ENCODE measurements around the gene EML1.

Gene EML1

DNA sequence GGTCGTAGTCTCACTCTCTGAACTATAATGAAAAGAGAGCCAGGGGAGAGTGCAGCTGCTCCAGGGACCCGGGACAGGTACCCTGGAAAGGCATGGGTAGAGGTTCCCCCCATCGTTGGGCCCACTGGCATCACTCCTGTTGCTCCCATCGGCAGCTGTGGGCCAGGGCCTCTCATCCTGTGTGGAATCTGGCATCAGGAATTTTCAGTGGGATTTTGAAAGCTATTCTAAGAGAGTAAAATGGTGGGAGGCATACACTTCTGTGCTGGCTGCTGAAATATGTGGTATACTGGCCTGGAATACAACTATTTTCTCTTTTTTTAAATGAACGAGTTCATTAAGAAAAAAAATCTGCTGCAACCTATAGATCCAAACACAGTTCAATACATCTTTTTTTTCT lies 38.1 kb downstream of the EML1 start:
- no peak for DNase-seq (ENCODE audit: low spot score)

DNA sequence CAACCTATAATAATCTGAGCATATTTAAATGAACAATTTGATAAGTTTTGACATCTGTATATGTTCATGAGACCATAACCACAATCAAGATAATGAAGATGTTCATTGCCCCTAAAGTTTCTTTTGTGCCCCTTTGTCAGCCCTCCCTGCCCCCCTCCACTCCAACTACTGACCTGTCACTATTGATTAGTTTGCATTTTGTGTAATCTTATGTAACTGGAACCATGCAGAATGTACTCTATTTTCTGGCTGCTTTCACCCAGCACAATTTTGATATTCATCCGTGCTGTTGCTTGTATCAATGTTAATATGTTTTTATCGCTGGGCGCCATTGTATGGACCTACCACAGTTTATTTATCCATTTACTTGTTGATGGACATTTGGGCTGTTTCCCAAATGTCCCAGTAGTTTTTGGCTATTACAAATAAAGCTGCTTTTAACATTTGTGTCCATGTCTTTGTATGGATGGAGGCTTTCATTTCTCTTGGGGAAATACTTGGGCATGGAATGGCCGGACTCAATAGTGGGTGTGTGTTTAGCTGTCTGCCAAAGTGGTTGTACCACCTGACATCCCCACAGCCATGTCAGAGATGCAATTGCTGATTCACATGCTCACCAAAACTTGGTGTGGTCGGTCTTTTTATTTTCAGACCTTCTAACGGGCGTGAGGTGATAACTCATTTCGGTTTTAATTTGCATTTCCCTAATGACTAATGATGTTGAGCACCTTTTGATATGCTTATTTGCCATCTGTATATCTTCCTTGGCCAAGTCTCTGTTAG lies 38.9 kb downstream of the EML1 start:
- no peak for DNase-seq (ENCODE audit: low spot score)

DNA sequence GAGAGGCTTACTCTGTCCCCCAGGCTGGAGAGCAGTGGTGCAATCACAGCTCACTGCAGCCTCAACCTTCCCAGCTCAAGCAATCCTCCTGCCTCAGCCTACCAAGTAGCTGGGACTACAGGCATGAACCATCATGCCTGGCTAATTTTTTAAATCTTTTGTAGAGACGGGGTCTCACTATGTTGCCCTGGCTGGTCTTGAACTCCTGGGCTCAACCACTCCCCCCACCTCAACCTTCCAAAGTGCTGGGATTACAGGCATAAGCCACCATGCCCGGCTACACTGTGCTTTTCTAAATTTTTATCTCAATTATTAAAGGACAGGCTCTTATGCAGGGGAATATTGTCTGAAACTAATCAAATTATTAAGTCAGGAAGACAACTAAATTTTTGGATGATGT lies 44.6 kb downstream of the EML1 start:
- no peak for DNase-seq (ENCODE audit: low spot score)

DNA sequence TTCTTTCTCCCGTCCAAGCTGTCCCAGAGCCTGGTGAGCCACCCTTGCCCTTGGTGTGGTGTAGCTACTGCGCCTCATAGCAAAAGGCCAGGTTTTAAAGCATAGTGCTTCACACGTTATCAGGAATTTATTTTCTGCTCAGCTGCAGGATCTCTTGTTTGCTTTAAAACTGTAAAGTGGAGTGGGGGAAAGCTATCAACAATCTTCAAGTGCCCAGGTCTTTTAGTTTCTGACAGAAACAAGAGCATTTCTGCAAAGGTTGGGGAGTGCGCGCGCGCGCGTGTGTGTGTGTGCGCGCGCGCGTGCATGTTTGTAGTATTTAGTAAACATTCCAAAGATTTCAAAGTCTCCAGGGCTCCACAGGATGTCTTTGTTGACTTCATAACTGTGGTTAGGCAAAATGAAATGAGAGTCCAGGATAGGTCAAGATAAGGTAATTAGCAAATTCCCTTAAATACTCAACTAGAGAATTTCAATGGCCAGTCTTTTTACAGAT lies 45.5 kb downstream of the EML1 start:
- no peak for DNase-seq (ENCODE audit: low spot score)

DNA sequence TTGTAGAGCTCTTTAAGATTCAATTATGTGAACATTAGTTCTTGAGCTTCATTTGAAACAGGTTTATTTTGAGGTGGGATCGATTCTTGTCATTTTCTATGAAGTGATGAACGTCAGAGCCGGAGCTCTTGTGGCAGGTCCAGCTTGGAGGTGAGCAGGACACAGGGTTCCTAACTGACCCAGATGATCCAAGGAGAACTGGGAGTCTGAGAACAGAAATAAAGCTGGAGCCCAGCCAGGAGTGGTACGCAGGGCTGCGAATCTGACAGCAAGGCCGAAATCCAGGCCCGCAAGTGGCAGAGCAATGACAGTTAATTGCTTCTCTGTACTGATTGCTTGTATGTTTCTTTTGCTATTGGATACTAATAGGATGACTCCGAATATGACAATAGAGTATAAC lies 46.5 kb downstream of the EML1 start:
- no peak for DNase-seq (ENCODE audit: low spot score)

DNA sequence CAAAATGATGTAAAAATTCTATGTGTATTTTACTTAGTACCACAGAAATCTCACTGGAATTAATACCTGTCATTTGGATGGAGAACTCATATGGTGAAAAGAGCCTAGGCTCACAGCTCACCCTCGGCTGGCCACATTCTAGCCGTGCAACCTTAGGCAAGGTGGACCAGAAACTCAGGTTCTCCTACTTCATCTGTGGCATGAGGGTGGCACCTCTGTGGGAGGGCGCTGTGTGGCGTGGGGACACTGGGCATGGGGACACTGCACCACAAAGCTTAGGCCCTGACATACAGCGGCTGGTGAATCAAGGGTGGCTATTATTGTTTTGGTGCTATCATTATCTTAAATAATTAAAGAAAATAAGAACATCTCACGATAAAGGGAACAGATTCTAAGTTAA lies 47.1 kb downstream of the EML1 start:
- no peak for DNase-seq (ENCODE audit: low spot score)

DNA sequence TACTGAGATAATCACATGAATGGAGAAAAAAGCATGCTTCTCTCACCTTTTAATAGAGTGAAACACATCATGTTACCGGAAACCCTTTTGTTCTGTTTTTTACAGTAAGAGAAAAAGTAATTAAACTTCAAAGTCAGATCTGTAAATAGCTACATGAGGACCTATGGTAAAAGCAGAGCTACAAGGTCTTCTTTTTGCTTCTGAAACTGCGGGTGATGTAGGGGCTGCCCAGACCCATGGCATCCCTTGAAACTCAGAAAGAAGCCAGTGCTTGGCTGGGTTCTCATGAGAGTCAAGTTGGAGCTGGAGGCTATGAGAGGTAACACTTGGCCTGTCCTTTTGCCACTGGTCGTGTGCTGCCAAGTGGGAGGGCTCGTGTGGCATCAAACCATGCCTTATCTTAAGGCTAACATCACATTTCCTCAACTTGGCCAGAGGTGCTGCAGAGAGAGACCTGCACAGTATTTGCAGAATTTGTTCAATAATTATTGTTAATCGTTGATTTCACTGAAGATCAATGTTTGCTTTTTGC lies 47.6 kb downstream of the EML1 start:
- DNase-seq (ENCODE audit: low spot score), result no peak

DNA sequence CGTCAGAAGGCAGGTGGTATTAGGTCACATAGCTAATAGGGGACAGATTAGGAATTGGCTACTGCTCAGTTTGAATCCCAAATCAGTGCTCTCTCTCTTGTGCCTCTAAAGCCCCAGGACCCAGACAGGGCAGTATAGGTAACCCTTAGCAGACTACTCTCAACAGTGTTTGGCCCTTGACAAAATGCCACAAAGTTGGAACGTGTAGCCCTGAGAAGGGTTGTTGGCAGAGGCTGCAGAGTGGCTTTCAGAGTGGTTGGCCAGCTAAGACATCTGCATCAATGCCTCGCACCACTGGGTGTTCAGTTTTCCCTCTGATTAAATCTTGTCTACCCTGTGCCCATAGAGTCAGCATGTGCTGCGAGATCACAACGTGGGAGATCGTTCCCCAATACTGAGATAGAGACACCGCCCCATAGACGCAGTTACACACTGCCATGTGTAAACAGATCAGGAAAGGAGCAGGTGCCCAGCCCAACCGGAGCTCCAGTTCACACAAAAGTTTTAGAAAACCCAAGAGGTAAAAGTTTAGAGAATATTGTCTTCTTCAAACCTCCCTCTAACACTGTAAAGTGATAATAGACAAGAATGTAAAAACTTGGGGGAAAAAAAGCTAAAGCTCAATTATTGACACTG lies 48.3 kb downstream of the EML1 start:
- DNase-seq (ENCODE audit: low spot score), result no peak

DNA sequence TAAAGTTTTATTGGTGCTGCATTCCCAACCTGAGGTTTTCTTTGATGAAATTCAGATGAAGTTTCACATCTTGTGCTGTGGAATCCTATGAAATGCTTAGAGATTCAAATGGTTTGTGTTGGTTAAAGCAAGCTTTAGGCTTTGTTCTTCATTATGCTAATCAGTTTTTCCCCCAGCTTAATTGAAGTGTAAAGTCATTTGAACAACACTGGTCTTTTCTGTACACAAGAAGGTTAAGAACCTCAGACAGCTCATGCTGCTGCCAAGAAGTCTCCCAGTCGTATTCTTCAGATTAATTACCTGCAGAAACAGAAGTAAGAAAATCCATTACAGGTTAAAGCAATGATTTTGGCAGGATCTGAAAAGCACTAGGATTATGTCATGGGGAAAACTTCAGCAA lies 48.9 kb downstream of the EML1 start:
- DNase-seq (ENCODE audit: low spot score), result no peak

DNA sequence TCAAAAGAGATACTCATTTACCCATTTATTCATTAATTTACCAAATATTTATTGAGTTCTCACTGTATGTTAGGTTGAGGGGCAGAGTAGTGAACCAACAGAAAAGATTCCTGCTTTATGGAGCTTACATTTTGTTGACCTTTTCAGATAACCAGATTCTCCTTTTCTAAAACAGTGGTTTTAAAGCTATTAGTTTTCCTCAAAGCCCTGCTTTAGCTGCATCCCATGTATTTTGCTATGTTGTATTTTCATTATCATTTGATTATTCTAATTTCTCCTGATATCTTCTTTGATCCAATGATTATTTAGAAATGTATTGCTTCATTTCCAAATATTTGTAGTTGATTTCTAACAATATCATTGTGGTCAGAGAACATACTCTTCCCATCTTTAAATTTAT lies 53.6 kb downstream of the EML1 start:
- DNase-seq (ENCODE audit: low spot score), result no peak

DNA sequence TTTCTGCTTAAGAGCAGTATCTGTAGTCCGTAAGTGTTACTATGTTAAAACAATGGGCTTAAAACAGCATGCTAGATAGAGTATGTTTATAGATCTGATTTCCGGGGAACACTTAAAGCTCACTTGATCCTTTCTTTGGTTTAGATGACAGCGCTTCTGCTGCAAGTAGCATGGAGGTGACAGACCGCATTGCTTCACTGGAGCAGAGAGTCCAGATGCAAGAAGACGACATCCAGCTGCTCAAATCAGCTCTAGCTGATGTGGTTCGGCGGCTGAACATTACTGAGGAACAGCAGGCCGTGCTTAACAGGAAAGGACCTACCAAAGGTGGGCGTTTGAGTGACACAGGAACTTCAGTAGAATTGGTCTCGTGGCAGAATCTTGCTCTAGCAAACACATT lies 57.5 kb downstream of the EML1 start:
- no peak for DNase-seq (ENCODE audit: low spot score)

DNA sequence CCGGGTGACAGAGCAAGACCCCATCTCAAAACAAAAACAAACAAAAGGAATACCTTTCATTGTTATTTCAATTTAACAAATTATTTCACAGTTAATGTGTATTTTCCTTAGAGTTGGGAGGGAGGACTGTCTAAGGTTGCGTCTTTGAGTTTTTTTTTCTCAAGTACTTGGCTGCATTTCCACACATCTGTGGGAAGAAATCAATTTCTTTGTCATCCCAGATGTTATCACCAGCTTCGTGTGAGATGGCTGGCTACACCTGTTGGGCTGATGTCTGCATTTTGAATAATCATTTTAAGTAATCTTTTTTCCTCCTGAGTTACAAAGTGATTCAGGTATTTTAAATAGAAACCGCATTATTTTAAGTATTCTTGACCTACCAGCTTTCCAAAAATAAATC lies 59.4 kb downstream of the EML1 start:
- DNase-seq (ENCODE audit: low spot score), result no peak

DNA sequence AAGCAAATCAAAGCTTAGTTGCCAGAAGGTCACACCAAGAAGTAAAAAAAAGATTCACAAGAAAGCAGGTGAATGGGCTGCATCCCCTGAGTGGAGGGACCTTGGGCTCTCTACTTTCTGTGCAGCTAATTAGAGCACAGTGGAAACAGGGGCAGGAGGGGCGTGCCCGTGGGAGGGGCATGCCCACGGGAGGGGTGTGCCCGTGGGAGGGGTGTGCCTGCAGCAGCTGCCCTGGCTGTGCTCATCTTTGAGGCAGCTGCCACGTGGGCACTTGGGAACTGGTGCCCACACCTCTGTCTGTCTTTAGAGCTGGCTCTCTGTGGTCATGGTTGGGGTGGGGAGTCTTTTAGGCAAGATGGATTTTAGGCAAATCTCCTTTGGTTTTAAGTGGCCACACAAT lies 60.0 kb downstream of the EML1 start:
- peak; percentile 21 for DNase-seq (ENCODE audit: low spot score)

DNA sequence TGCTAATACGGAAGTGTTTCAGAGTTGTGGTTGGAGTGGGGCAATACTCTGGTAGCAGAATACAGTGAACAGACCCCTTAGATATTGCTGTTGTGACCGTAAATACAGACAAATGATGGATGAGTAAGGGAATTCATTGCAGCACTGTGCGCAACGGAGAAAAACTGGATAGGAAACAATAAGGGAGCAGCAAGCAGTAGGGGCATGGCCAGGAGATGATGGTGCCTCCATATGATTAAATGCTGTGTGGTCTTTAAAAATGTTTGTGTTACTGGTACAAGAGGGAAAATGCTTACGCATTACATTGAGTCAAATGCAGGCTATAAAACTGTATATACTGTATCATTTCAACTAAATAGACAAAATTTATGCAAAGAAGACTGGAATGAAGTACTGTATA lies 61.6 kb downstream of the EML1 start:
- DNase-seq (ENCODE audit: low spot score), result no peak

DNA sequence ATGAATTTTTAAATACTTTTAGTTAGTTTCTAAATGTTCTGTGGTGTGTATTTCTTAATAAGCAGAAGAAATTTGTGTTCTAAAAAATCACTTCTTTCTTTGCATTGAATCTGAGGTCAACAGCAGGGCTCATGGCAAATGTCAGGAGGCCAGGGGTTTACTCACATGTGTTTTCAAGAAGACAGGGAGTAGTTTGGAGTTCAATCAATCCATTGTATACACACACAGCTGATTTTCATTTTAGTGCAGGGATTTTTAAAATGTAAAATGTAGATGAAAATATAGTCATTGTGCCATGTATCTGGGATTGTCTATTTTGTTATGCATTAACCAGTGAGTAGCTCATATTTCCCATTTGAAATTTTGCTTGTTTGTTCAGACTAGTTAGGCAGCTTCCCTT lies 62.1 kb downstream of the EML1 start:
- no peak for DNase-seq (ENCODE audit: low spot score)

DNA sequence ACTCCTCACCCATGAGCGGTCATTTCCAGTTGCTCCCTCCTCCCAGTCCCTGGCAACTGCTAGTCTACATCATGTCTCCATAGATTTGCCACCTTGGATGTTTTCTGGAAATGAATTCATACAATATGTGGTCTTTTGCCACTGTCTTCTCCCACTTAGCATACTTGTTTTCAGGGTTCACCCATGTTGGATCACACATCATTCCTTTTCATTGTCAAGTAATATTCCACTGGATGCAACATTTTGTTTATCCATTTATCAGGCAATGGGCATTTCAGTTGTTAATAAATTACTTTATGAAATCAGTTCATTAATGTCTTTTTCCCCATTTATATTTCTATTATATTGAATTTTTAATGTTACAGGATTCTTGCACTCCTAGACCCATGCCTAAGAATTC lies 64.3 kb downstream of the EML1 start:
- DNase-seq (ENCODE audit: low spot score), result no peak

DNA sequence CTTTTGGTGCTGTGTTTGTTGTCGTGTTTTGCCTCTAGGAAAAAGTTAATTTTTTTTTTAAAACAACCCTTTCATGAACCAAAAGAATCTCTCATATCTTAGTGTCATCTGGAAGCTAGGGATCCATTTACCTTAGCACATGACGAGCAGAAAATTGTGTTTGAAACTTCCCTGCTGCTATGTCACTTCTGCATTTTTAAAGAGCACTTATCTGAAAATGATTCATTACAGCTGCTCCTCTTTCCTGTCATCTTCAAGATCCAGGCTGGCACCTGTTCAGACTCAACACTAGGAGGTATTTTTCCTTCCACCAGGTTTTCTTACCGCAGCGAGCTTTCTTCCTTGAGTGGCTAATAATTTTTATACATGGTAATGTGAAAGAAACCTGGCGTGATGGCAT lies 67.0 kb downstream of the EML1 start:
- DNase-seq (ENCODE audit: low spot score), result no peak

DNA sequence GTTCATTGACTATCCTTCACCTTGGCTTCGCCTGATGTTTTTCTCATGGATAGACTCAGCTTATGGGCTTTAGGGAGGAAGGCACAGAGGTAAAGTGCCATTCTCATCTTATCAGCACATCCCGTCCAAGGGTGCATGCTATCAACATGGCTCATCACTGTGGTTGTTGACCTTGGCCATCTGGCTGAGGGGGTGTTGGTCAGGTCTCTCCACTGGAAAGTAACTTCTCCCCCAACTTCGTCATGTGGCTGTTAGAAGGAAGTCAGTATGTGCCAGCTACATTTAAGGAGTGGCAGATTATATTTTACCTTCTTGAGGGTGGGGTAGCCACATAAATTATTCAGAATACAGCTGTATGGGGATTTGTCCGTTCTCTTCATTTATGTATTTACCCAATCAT lies 68.9 kb downstream of the EML1 start:
- DNase-seq (ENCODE audit: low spot score), result no peak

DNA sequence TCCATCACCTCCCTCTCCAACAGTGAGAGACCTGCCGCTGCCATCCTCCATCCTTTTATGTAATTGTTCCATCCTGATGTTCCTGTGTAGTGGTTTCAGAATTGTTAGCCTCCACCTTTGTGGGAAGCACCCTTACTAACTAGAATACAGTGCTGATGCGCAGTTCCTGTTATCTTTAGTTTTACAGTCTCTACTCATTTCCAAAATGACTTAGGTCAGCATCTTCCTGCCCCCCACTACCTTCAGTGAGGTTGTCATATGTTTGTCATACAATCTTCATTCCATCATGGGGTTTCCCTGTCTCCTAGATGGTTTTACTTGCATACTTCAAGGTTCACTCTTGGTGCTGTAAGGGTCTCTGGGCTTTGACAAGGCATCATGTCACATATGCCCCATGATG lies 69.8 kb downstream of the EML1 start:
- no peak for DNase-seq (ENCODE audit: low spot score)

DNA sequence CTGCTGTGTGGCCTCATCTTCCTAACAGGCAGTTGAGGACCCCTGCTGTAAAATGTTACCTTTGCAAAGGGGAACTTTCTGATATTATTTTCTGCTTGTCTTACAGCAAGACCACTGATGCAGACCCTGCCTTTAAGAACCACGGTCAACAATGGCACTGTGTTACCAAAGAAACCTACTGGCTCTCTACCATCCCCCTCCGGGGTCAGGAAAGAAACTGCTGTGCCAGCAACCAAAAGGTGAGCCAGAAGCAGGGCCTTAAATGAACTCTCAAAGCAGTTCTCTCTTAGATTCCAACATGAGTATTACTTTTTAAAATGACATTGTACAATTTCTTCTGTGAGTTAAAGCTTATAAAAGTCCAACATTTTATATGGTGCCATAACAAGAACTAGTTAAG lies 72.2 kb downstream of the EML1 start:
- DNase-seq (ENCODE audit: low spot score), result no peak

DNA sequence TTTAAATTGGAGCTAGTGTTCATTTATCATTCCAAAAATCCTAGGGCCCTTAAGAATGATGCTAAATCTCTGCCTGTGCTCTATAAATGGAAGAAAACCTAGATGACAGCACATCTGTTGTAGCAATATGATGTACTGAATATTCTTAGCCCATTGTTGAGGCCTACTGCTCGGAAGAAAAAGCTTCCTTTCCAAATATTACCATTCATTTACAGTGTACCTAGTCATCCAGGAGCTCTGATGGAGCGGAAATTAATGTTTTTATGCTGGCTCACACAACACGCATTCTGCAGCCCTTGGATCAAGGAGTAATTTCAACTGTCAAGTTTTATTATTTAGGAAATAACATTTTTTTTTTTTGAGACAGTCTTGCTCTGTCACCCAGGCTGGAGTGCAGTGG lies 77.4 kb downstream of the EML1 start:
- DNase-seq (ENCODE audit: low spot score), result no peak

DNA sequence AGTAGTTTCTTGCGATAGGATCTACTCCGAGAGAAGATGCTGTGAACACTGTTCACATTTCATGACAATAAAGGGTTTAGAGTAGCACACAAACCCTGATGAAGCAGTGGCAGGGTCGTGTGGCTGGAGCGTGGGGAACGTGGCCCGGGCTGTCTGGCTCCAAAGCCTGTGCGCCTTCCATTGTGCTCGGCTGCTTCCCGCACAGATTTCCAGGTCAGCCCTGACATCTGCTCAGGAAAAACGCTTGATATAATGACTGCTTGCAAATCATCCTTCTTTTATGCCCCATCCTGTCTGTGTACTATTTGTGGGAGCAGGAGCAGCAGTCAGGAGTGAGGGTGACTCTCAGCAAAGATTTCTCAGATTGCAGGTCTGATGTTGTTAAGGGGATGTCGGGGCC lies 78.6 kb downstream of the EML1 start:
- DNase-seq (ENCODE audit: low spot score), result no peak

DNA sequence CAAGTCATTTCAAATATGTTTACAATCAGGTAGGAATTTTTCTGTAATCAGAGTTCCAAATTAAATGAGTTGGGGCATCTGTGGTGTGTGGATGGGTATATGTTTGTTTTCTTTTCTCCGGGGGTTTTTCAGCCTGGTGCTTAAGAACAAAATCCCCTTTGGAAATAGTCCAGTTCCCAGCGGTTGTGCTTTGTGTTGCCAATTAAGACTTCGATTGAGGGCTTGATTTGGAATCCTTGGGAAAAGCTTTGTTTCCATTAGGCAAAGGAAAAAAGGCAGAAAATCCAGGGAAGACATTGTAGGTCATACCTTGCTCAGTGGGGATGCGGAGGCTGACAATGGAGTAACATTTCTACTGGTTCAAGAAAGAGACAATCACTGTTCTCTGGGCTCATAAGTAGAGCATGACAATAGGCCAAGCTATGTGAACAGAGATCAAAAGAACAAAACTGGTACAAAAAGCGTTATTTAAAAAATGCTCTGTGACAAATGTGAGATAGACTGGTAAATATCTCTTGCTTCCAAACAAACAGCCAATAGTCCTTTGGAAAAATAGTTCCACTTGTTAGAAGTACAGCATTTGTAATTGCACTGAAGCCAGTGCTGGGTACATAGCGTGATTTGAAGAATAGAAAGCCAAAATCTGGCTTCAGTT lies 79.7 kb downstream of the EML1 start:
- peak; percentile 45 for DNase-seq (ENCODE audit: low spot score)
